GM18520 (cell line): ENCODE results near the gene BNC2.

Experiments used
- ATAC-seq: cut with Tn5 transposase; IDR thresholded peaks from one replicate; pipeline ENCODE4 v1.9.1; 2021; ENCODE audit not compliant: unreplicated experiment

The BNC2 gene

GRCh38 chr9:16427873-16428427 is 442.5 kb downstream of the BNC2 start:
- no peak for ATAC-seq

- ATAC-seq: no peak
Measured at GRCh38 chr9:16426716-16427115, 443.8 kb downstream of the BNC2 start.

DNA sequence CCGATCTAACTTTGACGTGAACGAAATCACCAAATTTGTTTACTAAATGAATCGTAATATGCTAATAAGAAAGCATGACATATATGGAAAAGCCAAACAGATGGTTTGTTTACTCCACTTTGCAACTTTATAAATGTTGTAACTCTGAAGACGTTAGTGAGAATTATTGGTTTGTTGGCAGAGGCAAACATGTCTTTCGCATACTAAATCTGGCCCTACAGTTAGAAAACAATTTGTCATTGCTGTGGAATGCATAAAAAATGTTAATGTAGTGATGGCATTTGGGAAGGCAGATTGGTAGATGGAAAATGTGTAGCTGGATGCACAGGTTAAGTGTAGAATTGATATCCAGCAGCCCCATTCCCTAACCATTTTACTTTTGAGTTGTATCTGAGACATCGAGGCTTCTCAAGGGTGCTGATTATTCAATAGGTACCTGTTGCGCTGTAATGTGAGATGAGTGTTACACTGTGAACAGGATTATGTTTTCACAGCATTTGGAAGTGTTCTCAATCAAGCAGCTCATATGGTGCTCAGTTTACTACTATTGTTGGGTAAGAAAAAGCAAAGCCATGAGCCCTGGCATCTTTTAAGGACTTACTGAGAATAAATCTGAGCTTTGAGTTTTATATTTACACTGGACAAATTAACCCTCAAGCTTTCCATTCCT is 444.8 kb downstream of the BNC2 start:
- ATAC-seq: no peak

DNA sequence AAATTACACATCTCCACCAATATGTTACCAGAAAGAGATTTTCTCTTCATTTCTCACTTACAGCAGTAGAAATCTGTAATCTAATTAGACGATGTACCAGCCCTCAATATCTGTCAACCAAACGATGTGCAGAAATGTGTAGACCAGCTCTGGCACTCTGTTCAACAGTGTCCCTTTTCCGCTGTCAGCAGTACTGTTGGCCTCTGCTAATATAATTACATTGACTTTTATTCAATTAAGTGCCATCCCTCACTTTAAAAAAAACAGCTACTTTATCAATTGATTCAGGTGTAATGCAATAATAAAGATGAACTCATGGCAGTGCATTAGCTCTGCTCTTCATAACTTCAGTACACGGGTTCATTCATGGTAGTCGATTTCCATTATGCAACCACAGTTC is 448.4 kb downstream of the BNC2 start:
- no peak for ATAC-seq

- ATAC-seq: no peak
Measured at GRCh38 chr9:16421532-16421931, 448.9 kb downstream of the BNC2 start.

DNA sequence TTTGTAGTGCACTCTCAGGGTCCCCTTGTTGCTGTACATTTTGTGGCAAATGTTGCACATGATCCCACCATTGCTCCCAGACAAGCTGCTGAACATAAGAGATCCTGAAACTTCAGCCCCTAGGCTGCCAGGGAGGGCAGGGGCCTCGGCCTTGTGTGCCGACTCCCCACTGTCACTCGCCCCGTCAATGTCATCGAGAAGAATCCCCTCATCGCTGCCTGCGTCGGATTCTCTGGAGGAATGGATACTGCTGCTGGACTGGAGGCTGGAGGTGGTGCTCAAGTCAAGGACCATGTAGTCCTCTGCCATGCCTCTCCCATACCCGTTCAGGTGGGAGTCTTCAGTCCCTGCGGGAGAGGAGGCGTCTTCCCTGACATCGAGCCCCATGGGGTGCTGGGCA is 451.3 kb downstream of the BNC2 start:
- no peak for ATAC-seq

- ATAC-seq: no peak
Measured at GRCh38 chr9:16418721-16419120, 451.7 kb downstream of the BNC2 start.

GRCh38 chr9:16417749-16418148 is 452.7 kb downstream of the BNC2 start:
- no peak for ATAC-seq

GRCh38 chr9:16417161-16417560 is 453.3 kb downstream of the BNC2 start:
- ATAC-seq: no peak

DNA sequence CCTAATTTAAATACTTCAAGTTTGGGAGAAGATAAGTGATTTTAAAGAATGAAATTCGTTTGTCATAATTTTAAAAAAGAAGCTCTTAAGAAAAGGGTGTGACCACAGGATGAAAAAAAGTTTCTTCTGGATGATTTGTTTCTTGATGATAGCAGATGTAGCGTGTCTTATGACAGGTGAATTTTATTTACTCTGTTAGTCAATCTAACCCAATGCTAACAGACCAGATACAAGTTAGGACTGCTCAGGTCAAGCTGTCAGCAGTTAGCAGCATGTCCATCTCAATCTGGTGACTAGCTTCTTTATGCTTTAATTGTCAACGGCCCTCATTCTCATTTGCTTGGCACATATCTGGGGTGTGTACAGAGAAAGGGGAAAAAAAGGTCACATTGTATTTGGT is 456.0 kb downstream of the BNC2 start:
- no peak for ATAC-seq

DNA sequence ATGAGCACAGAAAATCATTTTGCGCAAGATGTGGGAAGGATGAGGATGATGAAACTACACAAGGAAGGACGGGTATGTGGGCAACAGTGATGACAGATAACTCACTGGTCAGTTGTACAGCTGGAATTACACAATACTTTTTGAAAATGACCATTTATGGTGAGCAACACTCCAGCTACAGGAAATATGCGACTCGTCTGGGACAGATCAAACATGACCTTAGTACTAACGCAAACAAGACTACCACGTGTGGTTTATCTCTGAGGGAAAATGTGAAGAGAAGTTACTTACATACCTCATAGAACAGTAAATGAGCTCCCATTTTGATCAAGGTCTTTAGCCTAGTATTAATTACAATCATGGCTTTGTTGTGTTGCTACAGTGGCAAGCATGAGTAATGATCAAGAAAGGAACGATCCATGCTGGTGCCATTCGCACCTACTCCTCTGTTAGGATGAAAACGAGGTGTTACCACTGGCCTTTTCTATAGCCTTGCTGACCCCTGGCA is 456.9 kb downstream of the BNC2 start:
- no peak for ATAC-seq

DNA sequence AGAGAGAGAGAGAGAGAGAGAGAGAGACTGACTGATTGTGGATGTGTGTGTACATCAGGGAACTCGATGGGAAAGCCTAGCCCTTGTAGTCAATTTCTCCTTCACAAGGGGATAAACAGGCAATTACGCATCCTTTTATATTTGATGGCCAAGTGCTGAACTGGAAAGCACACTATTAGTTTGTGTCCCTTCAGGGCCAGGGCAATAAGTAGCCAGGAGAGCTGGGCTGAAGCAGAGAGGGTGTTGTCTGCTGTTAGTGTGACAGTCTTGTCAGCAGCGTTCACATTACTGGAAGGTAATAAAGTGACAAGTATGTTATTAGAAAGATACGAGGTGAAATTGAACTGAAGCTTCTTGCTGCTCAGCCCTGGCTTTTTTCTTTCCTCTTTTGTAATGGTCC is 457.7 kb downstream of the BNC2 start:
- ATAC-seq: no peak

- ATAC-seq: no peak
Measured at GRCh38 chr9:16411311-16411710, 459.2 kb downstream of the BNC2 start.

DNA sequence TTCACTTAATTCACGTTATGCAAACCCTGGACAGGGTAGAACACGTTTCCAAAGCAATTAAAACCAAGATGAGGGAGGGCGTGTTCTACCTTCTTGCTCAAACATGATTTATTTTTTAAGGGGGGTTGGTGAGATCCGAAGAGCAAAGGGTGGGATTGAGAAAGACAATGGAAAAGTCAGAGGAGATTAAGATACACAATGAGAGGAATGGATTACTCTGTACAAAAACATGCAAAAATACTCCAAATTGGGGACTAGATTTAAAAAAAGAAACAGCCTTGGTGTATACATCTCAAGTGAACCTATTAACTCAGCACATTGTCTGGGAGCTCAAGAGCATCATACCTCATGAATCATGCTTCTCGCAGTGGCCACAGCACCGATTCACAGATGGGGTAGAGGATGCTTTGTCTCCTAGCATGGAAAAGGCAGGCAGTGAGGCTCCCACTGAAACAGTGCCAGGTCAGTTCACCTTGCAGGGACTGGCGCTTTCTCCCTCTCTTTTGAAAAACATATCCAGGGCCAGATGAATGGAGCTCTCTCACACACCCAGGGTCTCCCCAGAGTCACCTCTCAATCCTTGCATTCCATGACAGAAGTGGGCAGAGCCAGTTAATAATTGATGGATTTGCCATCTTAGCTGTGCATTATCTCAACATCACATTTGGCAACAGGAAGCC is 459.7 kb downstream of the BNC2 start:
- no peak for ATAC-seq

DNA sequence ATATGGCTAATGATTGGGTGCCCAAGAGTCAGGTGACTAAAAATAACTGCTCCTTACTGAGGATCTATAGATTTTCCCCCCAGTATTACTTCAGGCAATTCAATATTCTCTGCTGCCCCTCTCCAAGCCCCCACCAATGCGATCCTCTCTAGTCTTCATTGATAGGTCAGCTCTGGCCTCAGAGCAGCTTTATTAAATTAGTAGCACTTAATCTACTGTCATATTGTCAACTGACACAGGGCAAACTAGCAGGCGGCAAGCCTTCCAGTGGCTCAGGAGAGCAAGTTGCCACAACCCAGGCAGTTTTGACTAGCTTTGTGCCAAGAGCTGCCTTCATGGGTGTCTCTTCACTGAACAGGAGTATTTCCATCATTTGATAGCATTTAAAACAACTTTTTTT is 462.9 kb downstream of the BNC2 start:
- no peak for ATAC-seq

DNA sequence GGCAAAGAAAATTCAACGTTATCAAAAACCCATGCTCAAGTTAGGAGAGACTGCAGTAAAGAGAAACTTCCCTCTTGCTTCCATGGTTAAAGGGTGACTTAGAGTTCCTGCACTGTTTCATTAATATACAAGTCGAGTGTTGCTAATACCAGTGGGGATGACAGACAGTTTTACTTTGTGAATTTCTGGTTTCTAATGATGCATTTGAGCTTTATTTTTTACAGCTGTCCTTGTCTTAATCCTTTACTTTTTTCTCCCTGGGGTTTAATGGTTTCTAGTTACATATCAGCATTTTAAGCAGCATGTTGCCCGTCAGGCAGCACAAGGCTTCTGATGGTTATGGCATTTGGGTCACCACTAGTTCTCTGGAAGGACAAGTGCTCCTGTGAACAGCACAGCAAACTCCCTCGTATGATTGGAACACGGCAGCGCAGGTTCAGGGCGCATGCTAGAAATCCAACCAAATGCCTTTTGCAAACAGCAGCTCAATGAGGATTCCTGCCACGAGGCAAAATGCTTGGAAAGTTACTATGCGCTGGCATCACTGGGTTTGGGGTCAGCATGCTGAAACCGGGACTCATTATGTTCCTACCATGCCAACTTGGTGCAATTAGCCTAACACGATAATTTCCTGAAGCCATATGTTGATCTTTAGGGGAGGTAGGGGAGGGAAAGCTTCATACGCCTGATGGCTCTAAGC is 463.8 kb downstream of the BNC2 start:
- no peak for ATAC-seq

DNA sequence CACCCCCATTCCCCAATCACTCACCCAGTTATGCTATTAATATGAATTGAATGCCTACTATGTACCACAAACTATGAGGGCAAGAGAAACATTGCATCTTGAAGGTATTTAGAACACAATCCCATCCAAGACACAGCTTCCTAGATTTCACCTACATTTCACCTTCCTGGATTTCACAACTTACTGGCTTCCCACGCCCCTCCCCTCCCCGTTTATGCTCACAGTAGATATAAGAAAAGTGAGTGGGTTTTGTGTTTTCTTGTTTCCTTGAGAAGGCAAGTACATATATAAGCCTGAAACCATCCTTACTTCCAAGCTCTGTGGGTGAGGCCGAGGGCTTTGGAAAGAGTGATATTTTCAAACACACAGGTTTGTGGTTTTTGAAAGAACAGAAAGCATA is 465.0 kb downstream of the BNC2 start:
- ATAC-seq: no peak

- ATAC-seq: no peak
Measured at GRCh38 chr9:16401701-16402100, 468.8 kb downstream of the BNC2 start.

GRCh38 chr9:16398691-16399090 is 471.8 kb downstream of the BNC2 start:
- no peak for ATAC-seq

DNA sequence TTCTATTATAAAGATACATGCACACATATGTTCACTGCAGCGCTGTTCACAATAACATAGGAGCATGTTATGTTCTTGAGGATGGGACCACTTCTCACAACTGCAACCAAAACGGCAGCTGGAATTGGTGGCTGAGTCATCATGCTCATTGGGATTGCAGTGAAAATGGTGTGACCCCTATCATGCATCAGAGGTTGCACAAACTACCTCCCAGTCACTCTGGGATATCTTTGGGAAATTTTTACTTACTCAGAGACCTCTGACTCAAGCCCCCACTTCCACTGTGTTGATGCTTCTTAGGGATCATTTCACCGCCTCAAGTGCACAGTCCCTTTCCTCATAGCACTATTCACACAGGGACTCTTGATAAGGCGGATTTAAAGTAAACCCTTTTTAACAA is 474.1 kb downstream of the BNC2 start:
- ATAC-seq: no peak

GRCh38 chr9:16391369-16391768 is 479.1 kb downstream of the BNC2 start:
- no peak for ATAC-seq

DNA sequence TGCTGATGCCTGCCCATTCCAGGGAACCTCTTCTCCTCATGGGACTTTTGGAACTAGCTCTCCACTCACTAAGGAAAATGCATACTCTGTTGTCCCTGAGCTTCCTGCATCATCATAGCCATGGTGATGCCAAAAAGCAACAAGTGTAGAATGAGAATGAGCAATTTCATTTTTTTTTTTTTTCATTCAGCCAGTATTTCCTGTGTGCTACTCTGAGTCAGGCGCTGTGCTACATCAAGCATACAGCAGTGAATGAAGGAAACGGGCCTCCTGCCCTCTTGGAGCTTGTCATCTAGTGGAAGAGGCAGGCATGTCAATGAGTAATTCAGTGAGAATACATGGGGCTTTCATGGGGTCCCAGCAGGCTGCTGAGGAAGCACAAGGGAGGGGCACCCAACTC is 483.1 kb downstream of the BNC2 start:
- no peak for ATAC-seq
